Neuron (in vitro differentiated cells): ENCODE data around the gene AUH.

Experiments
- H2AFZ ChIP-seq: one replicate; pipeline ENCODE4 v1.6.1; 2013; ENCODE audit warnings: low read depth, mild to moderate bottlenecking, inconsistent platforms, low read length, moderate library complexity
- H3K27me3 ChIP-seq: one replicate; pipeline ENCODE4 v1.6.1; 2013; ENCODE audit warnings: low read length; ENCODE audit not compliant: insufficient read depth
- H3K36me3 ChIP-seq: one replicate; pipeline ENCODE4 v1.6.1; 2013; ENCODE audit warnings: low read length; ENCODE audit not compliant: insufficient read depth
- H3K4me1 ChIP-seq: one replicate; pipeline ENCODE4 v1.6.1; 2013; ENCODE audit warnings: low read length; ENCODE audit not compliant: insufficient read depth
- H3K4me3 ChIP-seq: 2 replicates; pipeline ENCODE4 v1.5.1; 2013; ENCODE audit warnings: mild to moderate bottlenecking, low read length, moderate library complexity
- H3K9me3 ChIP-seq: one replicate; pipeline ENCODE4 v1.6.1; 2013; ENCODE audit warnings: low read length

AUH gene

DNA sequence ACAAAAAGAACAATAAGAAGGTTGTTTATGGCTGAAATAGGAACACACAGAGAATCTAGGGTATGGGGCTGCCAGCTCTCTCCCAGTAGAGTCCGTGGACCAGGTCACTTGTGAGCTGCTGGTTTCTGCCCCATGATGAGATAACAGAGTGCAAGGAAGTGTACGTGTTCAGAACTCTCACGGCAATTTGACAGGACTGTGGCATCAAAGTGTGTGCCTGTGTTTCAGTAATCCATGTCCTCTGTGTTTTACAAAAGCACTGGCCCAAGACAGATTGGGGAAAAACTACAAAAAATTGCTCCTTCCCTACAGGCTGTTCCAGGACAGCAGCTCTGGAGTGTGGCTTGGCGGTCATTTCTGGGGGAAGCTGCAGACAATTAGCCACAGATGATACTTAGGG, 184.6 kb downstream of the AUH start:
- no peak overlapping the region for H3K4me3 ChIP-seq
- H2AFZ ChIP-seq = no peak overlapping the region
- no peaks in the 10 kb centered on the region for H3K36me3 ChIP-seq
- no peaks in the 10 kb centered on the region for H3K4me1 ChIP-seq
- no peaks in the 10 kb centered on the region for H3K9me3 ChIP-seq
- no peaks in the 10 kb centered on the region for H3K27me3 ChIP-seq

DNA sequence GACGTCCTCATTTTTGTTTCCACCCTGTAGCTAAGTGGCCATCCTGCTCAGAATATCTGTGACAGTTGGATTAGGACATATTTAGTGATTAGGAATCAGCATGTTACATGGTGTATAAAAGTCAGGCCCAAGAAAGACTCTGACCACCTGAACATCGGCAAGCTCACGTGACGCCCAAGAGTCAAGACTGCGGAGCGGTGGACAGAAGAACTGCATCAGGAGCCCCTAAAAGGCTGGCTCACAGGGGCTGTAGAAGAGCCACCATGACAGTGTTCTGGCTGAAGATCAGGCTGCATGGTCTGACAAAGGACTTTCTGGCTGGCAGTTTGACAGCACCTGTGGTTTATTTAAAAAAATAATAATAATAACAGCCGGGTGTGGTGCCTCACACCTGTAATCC, 185.3 kb downstream of the AUH start:
- Histone ChIP-seq H3K4me1 (no peaks in the 10 kb centered on the region), H3K27me3 (no peaks in the 10 kb centered on the region), H3K4me3 (no peak overlapping the region), H3K36me3 (no peaks in the 10 kb centered on the region), H3K9me3 (no peaks in the 10 kb centered on the region), H2AFZ (no peak overlapping the region)

DNA sequence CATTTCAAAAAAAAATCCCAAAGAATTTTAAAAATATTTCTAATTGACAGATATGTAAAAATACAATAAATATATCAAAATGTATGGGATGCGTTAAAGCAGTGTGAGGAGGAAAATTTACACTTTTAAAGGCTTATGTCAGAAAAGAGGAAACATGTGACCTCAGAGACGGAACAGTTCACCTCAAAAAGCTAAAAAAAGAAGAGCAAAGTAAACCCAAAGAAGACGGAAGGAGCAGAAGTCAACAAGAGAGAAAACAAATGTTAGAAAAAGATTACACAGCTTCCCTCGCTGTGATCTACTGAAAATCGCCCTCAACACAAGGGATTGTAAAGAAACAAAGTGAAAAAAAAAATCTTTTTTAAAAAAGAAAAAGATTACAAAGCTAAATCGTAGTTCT, 186.9 kb downstream of the AUH start:
- H2AFZ ChIP-seq = no peak overlapping the region
- no peaks in the 10 kb centered on the region for H3K27me3 ChIP-seq
- H3K4me3 ChIP-seq = no peak overlapping the region
- no peaks in the 10 kb centered on the region for H3K9me3 ChIP-seq
- H3K4me1 ChIP-seq = no peaks in the 10 kb centered on the region
- no peaks in the 10 kb centered on the region for H3K36me3 ChIP-seq

DNA sequence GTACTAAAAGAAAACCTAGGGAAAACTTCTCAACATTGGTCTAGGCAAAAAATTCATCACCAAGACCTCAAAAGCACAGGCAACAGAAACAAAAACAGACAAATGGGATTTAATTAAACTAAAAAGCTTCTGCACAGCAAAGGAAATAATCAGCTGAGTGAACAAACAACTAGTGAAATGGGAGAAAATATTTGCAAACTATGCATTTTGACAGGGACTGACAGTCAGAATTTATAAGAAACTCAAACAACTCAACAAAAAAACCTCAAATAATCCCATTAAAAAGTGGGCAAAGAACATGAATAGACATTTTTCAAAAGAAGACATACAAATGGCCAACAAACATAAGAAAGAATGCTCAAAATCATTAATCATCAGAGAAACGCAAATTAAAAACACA, 189.4 kb downstream of the AUH start:
- H3K4me1 ChIP-seq = no peaks in the 10 kb centered on the region
- H3K36me3 ChIP-seq = no peaks in the 10 kb centered on the region
- H3K9me3 ChIP-seq = no peaks in the 10 kb centered on the region
- H3K27me3 ChIP-seq = no peaks in the 10 kb centered on the region
- no peak overlapping the region for H3K4me3 ChIP-seq
- no peak overlapping the region for H2AFZ ChIP-seq

DNA sequence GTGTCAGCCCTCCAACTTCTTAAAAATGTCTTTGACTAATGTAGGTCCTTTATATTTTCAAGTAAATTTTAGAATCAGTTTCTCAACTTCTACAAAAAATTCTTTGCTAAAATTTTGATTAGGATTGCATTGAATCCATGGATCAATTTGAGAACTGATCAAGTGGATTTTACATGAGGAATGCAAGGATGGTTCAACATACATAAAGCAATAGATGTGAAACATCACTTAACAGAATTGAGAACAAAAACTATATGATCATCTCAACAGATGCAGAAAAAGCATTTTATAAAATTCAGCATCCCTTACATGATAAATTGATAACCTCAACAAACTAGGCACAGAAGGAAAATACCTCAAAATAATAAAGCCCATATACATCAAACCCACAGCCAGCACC, 190.8 kb downstream of the AUH start:
- Histone ChIP-seq H3K4me3 (no peak overlapping the region), H2AFZ (no peak overlapping the region), H3K4me1 (no peaks in the 10 kb centered on the region), H3K36me3 (no peaks in the 10 kb centered on the region), H3K27me3 (no peaks in the 10 kb centered on the region), H3K9me3 (no peaks in the 10 kb centered on the region)

DNA sequence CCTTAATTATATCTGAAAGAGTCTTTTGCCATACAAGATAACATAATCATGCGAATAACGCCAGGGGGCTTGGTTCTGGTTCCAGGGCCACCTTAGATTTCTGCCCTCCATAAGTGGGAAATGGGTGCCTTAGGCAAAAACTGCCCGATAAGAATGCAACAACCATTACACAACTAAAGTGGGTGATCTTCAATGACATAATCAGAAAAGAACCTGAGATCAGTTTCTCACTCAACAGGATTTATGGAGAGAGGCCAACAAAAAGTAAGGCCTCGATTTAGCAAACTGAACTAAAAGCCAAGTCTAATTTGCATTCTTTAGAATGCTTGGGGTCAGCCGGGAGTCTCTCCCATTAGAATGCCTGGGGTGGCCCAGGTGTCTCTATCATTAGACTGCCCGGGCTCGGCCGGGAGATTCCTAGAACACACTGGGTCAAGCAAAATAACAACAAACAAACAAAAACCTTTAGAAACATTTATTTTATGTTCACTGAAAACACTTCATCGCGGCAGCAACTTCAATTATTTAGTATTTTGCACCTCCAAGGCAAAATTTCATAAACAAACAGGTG, 194.8 kb downstream of the AUH start:
- H3K4me3 ChIP-seq = no peak overlapping the region

DNA sequence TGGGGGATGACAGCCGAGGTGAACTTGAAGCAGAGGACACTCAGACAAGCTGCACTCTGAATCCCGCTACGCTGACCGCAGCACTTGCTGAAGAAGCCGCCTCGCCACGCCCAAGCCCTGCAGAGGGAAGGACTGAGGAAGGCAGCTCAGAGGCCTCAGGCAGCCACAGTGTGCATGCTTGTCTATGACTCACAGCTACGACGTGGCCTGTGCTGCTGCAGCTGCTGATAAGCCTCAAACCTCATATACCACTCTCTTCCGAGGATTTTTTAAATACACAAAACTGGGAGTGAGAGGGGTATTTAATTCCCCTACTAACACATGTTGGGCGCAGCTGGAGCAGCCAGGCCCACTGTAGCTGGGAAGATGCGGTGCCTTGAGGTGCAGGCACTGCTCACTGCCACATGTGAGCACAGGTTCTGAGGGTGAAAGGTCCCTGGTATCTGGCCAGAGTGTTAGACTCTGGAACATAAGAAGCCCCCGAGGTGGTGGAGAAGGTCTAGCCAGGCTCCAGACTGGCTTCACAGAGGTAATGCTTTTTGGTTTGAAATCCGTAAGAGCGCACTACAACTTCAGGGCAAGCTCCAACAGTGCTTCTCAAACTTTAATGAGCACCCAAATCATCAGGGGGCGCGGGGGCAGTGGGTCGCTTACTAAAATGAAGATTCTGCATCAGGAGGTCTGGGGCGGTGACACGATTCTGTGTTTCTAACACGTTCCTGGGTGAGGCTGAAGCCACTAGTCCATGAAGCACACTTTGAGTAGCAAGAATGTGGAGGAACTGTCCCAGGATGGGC, 196.8 kb downstream of the AUH start:
- H3K27me3 ChIP-seq = no peaks in the 10 kb centered on the region
- no peak overlapping the region for H3K4me3 ChIP-seq
- H3K4me1 ChIP-seq = peaks cover 10% of the 10 kb centered on the region
- no peak overlapping the region for H2AFZ ChIP-seq
- no peaks in the 10 kb centered on the region for H3K36me3 ChIP-seq
- no peaks in the 10 kb centered on the region for H3K9me3 ChIP-seq

More for the DNA sequence above, 194.8 kb downstream of the AUH start:
- no peaks in the 10 kb centered on the region for H3K9me3 ChIP-seq
- no peaks in the 10 kb centered on the region for H3K36me3 ChIP-seq
- H2AFZ ChIP-seq = no peak overlapping the region
- H3K4me1 ChIP-seq = peaks cover 10% of the 10 kb centered on the region
- H3K27me3 ChIP-seq = no peaks in the 10 kb centered on the region
